Measurements from ENCODE around the gene GRAMD1B.

GRAMD1B gene

GRCh38 chr11:123608945-123609344, 178.9 kb downstream of the GRAMD1B start:
- Histone ChIP-seq H3K4me3 (replicated peaks; ENCODE audit: low read depth, low read length) (no peak overlapping the region), H3K27me3 (replicated peaks; ENCODE audit: control insufficient read depth, insufficient read depth, low read length) (no peaks in the 10 kb centered on the region), H3K36me3 (ENCODE audit: control insufficient read depth, insufficient read depth, low read length) (peaks cover 9% of the 10 kb centered on the region)
- no peak for TF ChIP-seq CTCF (IDR thresholded peaks at IDR 0.05; ENCODE audit: insufficient read depth, low read length, poor library complexity, severe bottlenecking)
- no peak for DNase-seq (ENCODE audit: extremely low read depth, insufficient read length)

GRCh38 chr11:123611698-123612097, 181.6 kb downstream of the GRAMD1B start:
- no peak for DNase-seq (ENCODE audit: extremely low read depth, insufficient read length)
- H3K36me3 ChIP-seq (ENCODE audit: control insufficient read depth, insufficient read depth, low read length): peaks cover 9% of the 10 kb centered on the region
- no peak for TF ChIP-seq CTCF (IDR thresholded peaks at IDR 0.05; ENCODE audit: insufficient read depth, low read length, poor library complexity, severe bottlenecking)
- no peaks in the 10 kb centered on the region for H3K27me3 ChIP-seq (replicated peaks; ENCODE audit: control insufficient read depth, insufficient read depth, low read length)
- H3K4me3 ChIP-seq (replicated peaks; ENCODE audit: low read depth, low read length): no peak overlapping the region

GRCh38 chr11:123616505-123617198, 186.6 kb downstream of the GRAMD1B start:
- Histone ChIP-seq H3K4me3 (replicated peaks; ENCODE audit: low read depth, low read length) (no peak overlapping the region), H3K36me3 (ENCODE audit: control insufficient read depth, insufficient read depth, low read length) (peaks cover 7% of the 10 kb centered on the region), H3K27me3 (replicated peaks; ENCODE audit: control insufficient read depth, insufficient read depth, low read length) (no peaks in the 10 kb centered on the region)
- no peak for TF ChIP-seq CTCF (IDR thresholded peaks at IDR 0.05; ENCODE audit: insufficient read depth, low read length, poor library complexity, severe bottlenecking)
- no peak for DNase-seq (ENCODE audit: extremely low read depth, insufficient read length)

- no peaks in the 10 kb centered on the region for H3K27me3 ChIP-seq (replicated peaks; ENCODE audit: control insufficient read depth, insufficient read depth, low read length)
- H3K36me3 ChIP-seq (ENCODE audit: control insufficient read depth, insufficient read depth, low read length): peaks cover 2% of the 10 kb centered on the region
- DNase-seq (ENCODE audit: extremely low read depth, insufficient read length): no peak
- H3K4me3 ChIP-seq (replicated peaks; ENCODE audit: low read depth, low read length): no peak overlapping the region
- no peak for TF ChIP-seq CTCF (IDR thresholded peaks at IDR 0.05; ENCODE audit: insufficient read depth, low read length, poor library complexity, severe bottlenecking)
These were observed 192.5 kb downstream of the GRAMD1B start for GRCh38 chr11:123622576-123622975.

GRCh38 chr11:123624974-123625373, 194.9 kb downstream of the GRAMD1B start:
- H3K27me3 ChIP-seq (replicated peaks; ENCODE audit: control insufficient read depth, insufficient read depth, low read length): no peaks in the 10 kb centered on the region
- TF ChIP-seq CTCF (IDR thresholded peaks at IDR 0.05; ENCODE audit: insufficient read depth, low read length, poor library complexity, severe bottlenecking): no peak
- no peaks in the 10 kb centered on the region; the same call in none of the 2 replicates for H3K36me3 ChIP-seq (ENCODE audit: control insufficient read depth, insufficient read depth, low read length)
- no peak for DNase-seq (ENCODE audit: extremely low read depth, insufficient read length)
- H3K4me3 ChIP-seq (replicated peaks; ENCODE audit: low read depth, low read length): no peak overlapping the region

Data from GM06990 (cell line).